BLaER1 treated with 17β-estradiol and CSF1 and Interleukin-3, amounts not matched to agents 10 nM and 100 nM (cell line): ENCODE results near the gene ARID5B.
A peak's percentile ranks its signal among the peaks of the same experiment; 100 is the strongest.

Experiments
- H3K27ac ChIP-seq, 11 experiments: shearing (Covaris generic); formaldehyde crosslinking; 2 replicates each; pipeline ENCODE4 v1.8.1; 2022
- H3K27me3 ChIP-seq, 11 experiments: shearing (Covaris generic); formaldehyde crosslinking; 2 replicates each; pipeline ENCODE4 v1.8.1; 2022
- H3K36me3 ChIP-seq, 11 experiments: shearing (Covaris generic); formaldehyde crosslinking; 2 replicates each; pipeline ENCODE4 v1.8.1; 2022
- H3K4me1 ChIP-seq, 10 experiments: shearing (Covaris generic); formaldehyde crosslinking; 2 replicates each; pipeline ENCODE4 v1.8.1; 2022
- H3K4me2 ChIP-seq, 11 experiments: shearing (Covaris generic); formaldehyde crosslinking; 2 replicates each; pipeline ENCODE4 v1.8.1; 2022
- H3K4me3 ChIP-seq, 10 experiments: shearing (Covaris generic); formaldehyde crosslinking; 2 replicates each; pipeline ENCODE4 v1.8.1; 2022
- H3K9ac ChIP-seq, 11 experiments: shearing (Covaris generic); formaldehyde crosslinking; 2 replicates each; pipeline ENCODE4 v1.8.1; 2022
- H3K9me3 ChIP-seq, 11 experiments: shearing (Covaris generic); formaldehyde crosslinking; replicated peaks in 1 of 11; 2 replicates each; pipeline ENCODE4 v1.8.1; 2022
- H4K20me1 ChIP-seq, 11 experiments: shearing (Covaris generic); formaldehyde crosslinking; 2 replicates each; pipeline ENCODE4 v1.8.1; 2022
- Cebpa-rat ChIP-seq, 11 experiments: shearing (Covaris generic); IDR thresholded peaks; 2 replicates each; pipeline ENCODE4 v1.8.1; 2022

ARID5B gene

GRCh38 chr10:61887772-61888171 is 13.7 kb upstream of the ARID5B start:
- H3K9me3 ChIP-seq, result peaks cover 0 to 7% (median 0%) of the 10 kb centered on the region in 11 experiments; a peak in 1 of 22 replicates
- no peak overlapping the region for H3K4me2 ChIP-seq
- H3K4me3 ChIP-seq, result no peak overlapping the region
- H3K9ac ChIP-seq, result no peak overlapping the region
- H3K27me3 ChIP-seq, result no peaks in the 10 kb centered on the region
- H3K27ac ChIP-seq, result no peak overlapping the region
- H3K36me3 ChIP-seq, result no peaks in the 10 kb centered on the region
- H4K20me1 ChIP-seq, result no peaks in the 10 kb centered on the region
- peaks cover 0 to 12% (median 0%) of the 10 kb centered on the region in 10 experiments; a peak in 4 of 20 replicates for H3K4me1 ChIP-seq
- TF ChIP-seq Cebpa-rat (IDR thresholded peaks at IDR 0.05), result no peak

- Histone ChIP-seq H3K9ac (no peak overlapping the region), H3K4me2 (no peak overlapping the region), H3K4me3 (no peak overlapping the region), H3K27me3 (no peaks in the 10 kb centered on the region), H3K4me1 (peaks cover 0 to 3% (median 0%) of the 10 kb centered on the region in 10 experiments; a peak in 1 of 20 replicates), H3K27ac (no peak overlapping the region), H3K36me3 (no peaks in the 10 kb centered on the region), H3K9me3 (peaks cover 0 to 6% (median 0%) of the 10 kb centered on the region in 11 experiments; a peak in 1 of 22 replicates), H4K20me1 (no peaks in the 10 kb centered on the region)
- TF ChIP-seq Cebpa-rat (IDR thresholded peaks at IDR 0.05), result no peak
These were observed 12.8 kb upstream of the ARID5B start for GRCh38 chr10:61888744-61889143.

- Histone ChIP-seq H3K36me3 (no peaks in the 10 kb centered on the region), H3K4me1 (no peaks in the 10 kb centered on the region), H3K4me2 (no peak overlapping the region), H3K27ac (no peak overlapping the region), H4K20me1 (no peaks in the 10 kb centered on the region), H3K27me3 (no peaks in the 10 kb centered on the region), H3K9me3 (peaks cover 0 to 6% (median 0%) of the 10 kb centered on the region in 11 experiments; a peak in 1 of 22 replicates), H3K9ac (no peak overlapping the region), H3K4me3 (no peak overlapping the region)
- TF ChIP-seq Cebpa-rat (IDR thresholded peaks at IDR 0.05), result no peak
These were observed 11.1 kb upstream of the ARID5B start for GRCh38 chr10:61890430-61890829.

GRCh38 chr10:61890881-61891409 is 10.6 kb upstream of the ARID5B start:
- no peak overlapping the region for H3K27ac ChIP-seq
- TF ChIP-seq Cebpa-rat (IDR thresholded peaks at IDR 0.05), result no peak

GRCh38 chr10:61891906-61892585 is 9.5 kb upstream of the ARID5B start:
- H3K27me3 ChIP-seq, result no peaks in the 10 kb centered on the region
- no peak overlapping the region for H3K27ac ChIP-seq
- no peak overlapping the region for H3K9ac ChIP-seq
- H3K4me2 ChIP-seq, result no peak overlapping the region
- H4K20me1 ChIP-seq, result no peaks in the 10 kb centered on the region
- TF ChIP-seq Cebpa-rat (IDR thresholded peaks at IDR 0.05), result no peak
- no peaks in the 10 kb centered on the region for H3K36me3 ChIP-seq
- H3K4me1 ChIP-seq, result peaks cover 6 to 8% (median 8%) of the 10 kb centered on the region in 10 experiments
- H3K9me3 ChIP-seq, result peaks cover 0 to 6% (median 0%) of the 10 kb centered on the region in 11 experiments; a peak in 1 of 22 replicates
- H3K4me3 ChIP-seq, result no peak overlapping the region

More at GRCh38 chr10:61890881-61891409, 10.6 kb upstream of the ARID5B start:
- no peak overlapping the region for H3K9ac ChIP-seq
- H3K4me2 ChIP-seq, result no peak overlapping the region
- H3K4me1 ChIP-seq, result no peaks in the 10 kb centered on the region
- H3K4me3 ChIP-seq, result no peak overlapping the region
- no peaks in the 10 kb centered on the region for H3K27me3 ChIP-seq
- H3K36me3 ChIP-seq, result no peaks in the 10 kb centered on the region
- no peaks in the 10 kb centered on the region for H4K20me1 ChIP-seq
- peaks cover 0 to 6% (median 0%) of the 10 kb centered on the region in 11 experiments; a peak in 1 of 22 replicates for H3K9me3 ChIP-seq

GRCh38 chr10:61892961-61893360 is 8.5 kb upstream of the ARID5B start:
- Histone ChIP-seq H3K9ac (no peak overlapping the region), H3K27ac (no peak overlapping the region), H3K27me3 (no peaks in the 10 kb centered on the region), H3K4me3 (no peak overlapping the region), H3K36me3 (no peaks in the 10 kb centered on the region), H3K4me1 (peaks cover 15 to 17% (median 17%) of the 10 kb centered on the region in 10 experiments), H3K4me2 (no peak overlapping the region), H4K20me1 (no peaks in the 10 kb centered on the region), H3K9me3 (peaks cover 0 to 6% (median 0%) of the 10 kb centered on the region in 11 experiments; a peak in 1 of 22 replicates)
- no peak for TF ChIP-seq Cebpa-rat (IDR thresholded peaks at IDR 0.05)

GRCh38 chr10:61894133-61894532 is 7.4 kb upstream of the ARID5B start:
- no peak overlapping the region for H3K9ac ChIP-seq
- no peak overlapping the region for H3K4me3 ChIP-seq
- no peak overlapping the region for H3K27ac ChIP-seq
- H4K20me1 ChIP-seq, result no peaks in the 10 kb centered on the region
- no peak for TF ChIP-seq Cebpa-rat (IDR thresholded peaks at IDR 0.05)
- H3K4me1 ChIP-seq, result peaks cover 25 to 29% (median 27%) of the 10 kb centered on the region in 10 experiments
- no peaks in the 10 kb centered on the region for H3K27me3 ChIP-seq
- H3K4me2 ChIP-seq, result no peak overlapping the region
- no peaks in the 10 kb centered on the region for H3K36me3 ChIP-seq
- H3K9me3 ChIP-seq, result peaks cover 0 to 6% (median 0%) of the 10 kb centered on the region in 11 experiments; a peak in 1 of 22 replicates

GRCh38 chr10:61895898-61896600 is 5.5 kb upstream of the ARID5B start:
- H3K36me3 ChIP-seq, result no peaks in the 10 kb centered on the region
- H3K27me3 ChIP-seq, result no peaks in the 10 kb centered on the region
- H3K4me2 ChIP-seq, result peak overlapping the region in 9 of 11 experiments; percentile 89 to 99 (median 94); a peak in 10 of 22 replicates
- no peak overlapping the region for H3K4me3 ChIP-seq
- no peak for TF ChIP-seq Cebpa-rat (IDR thresholded peaks at IDR 0.05)
- no peaks in the 10 kb centered on the region for H3K9me3 ChIP-seq
- H3K9ac ChIP-seq, result no peak overlapping the region
- H4K20me1 ChIP-seq, result no peaks in the 10 kb centered on the region; a peak in 1 of 22 replicates
- H3K4me1 ChIP-seq, result peaks cover 25 to 36% (median 33%) of the 10 kb centered on the region in 10 experiments
- H3K27ac ChIP-seq, result no peak overlapping the region; a peak in 1 of 22 replicates
